A673 (cell line): ENCODE measurements around the gene DNAJC13.

ENCODE experiments used
- CTCF ChIP-seq: fragments of 300-800, 200-600 bp; sonication (generic); conservative IDR thresholded peaks from 2 replicates; pipeline ENCODE4 v1.5.1; 2017; ENCODE audit warnings: low read depth, mild to moderate bottlenecking, antibody characterized with exemption, low read length, moderate library complexity, mixed read lengths
- EZH2 ChIP-seq: fragments of 200-600 bp; sonication (generic); IDR thresholded peaks from 2 replicates; pipeline ENCODE4 v1.6.1; 2017; ENCODE audit warnings: borderline replicate concordance, low read depth, mild to moderate bottlenecking, mixed read lengths, antibody characterized with exemption, low read length; ENCODE audit not compliant: poor library complexity, severe bottlenecking

- TF ChIP-seq CTCF (no peak), EZH2 (no peak)
These were observed 113.3 kb downstream of the DNAJC13 start for GRCh38 chr3:132530624-132531023.
